Mesothelial cell of epicardium (in vitro differentiated cells): ENCODE data around the gene TBC1D22A. TPM values are rescaled to one million over a fixed set of nuclear protein-coding genes. Genes with fewer than 3 reads are reported as not detected.

Experiments
- DNase-seq, 2 experiments: peaks; one replicate each; pipeline ENCODE4 v3.0.0; 2021; ENCODE audit warnings: low spot score in 2 of 2; ENCODE audit not compliant: unreplicated experiment in 2 of 2
- H3K27ac Mint-ChIP-seq: 2 replicates; pipeline ENCODE4 v1.8.0; 2021; ENCODE audit warnings: mixed read lengths
- H3K27me3 Mint-ChIP-seq: 2 replicates; pipeline ENCODE4 v1.8.0; 2021; ENCODE audit warnings: low read depth, mixed read lengths
- H3K36me3 Mint-ChIP-seq: 2 replicates; pipeline ENCODE4 v1.8.0; 2021; ENCODE audit warnings: mixed read lengths
- H3K4me1 Mint-ChIP-seq: 2 replicates; pipeline ENCODE4 v1.8.0; 2021; ENCODE audit warnings: mixed read lengths
- H3K4me3 Mint-ChIP-seq: 2 replicates; pipeline ENCODE4 v1.8.0; 2021; ENCODE audit warnings: mild to moderate bottlenecking, moderate library complexity, mixed read lengths
- H3K9me3 Mint-ChIP-seq: 2 replicates; pipeline ENCODE4 v1.8.0; 2021; ENCODE audit warnings: mixed read lengths
- CTCF ChIP-seq: fragments of 200-600 bp; sonication (generic); IDR thresholded peaks from one replicate; pipeline ENCODE4 v1.5.0; 2021; ENCODE audit warnings: antibody characterized with exemption; ENCODE audit not compliant: unreplicated experiment
- total RNA-seq: library from RNA; stranded (reverse); gene quantifications from 3 replicates; pipeline ENCODE4 v1.2.1, GENCODE V29; 2021

The TBC1D22A gene
- total RNA-seq, 1 donor from 2014 or later: 26.6 TPM

GRCh38 chr22:47017245-47017644 is 254.8 kb downstream of the TBC1D22A start:
- H3K9me3 Mint-ChIP-seq: peaks cover 7% of the 10 kb centered on the region
- no peak overlapping the region for H3K27ac Mint-ChIP-seq
- no peak for DNase-seq
- H3K4me3 Mint-ChIP-seq: no peak overlapping the region
- TF ChIP-seq CTCF: no peak
- peaks cover 12% of the 10 kb centered on the region for H3K36me3 Mint-ChIP-seq
- H3K27me3 Mint-ChIP-seq: no peaks in the 10 kb centered on the region
- no peaks in the 10 kb centered on the region for H3K4me1 Mint-ChIP-seq

- Mint-ChIP-seq H3K4me1 (no peaks in the 10 kb centered on the region), H3K27me3 (no peaks in the 10 kb centered on the region), H3K27ac (no peak overlapping the region), H3K36me3 (peaks cover 12% of the 10 kb centered on the region), H3K4me3 (no peak overlapping the region), H3K9me3 (peaks cover 7% of the 10 kb centered on the region)
- no peak for TF ChIP-seq CTCF
- no peak for DNase-seq
Observed at GRCh38 chr22:47018010-47018910, 255.8 kb downstream of the TBC1D22A start.

GRCh38 chr22:47019012-47019790 is 256.8 kb downstream of the TBC1D22A start:
- no peak overlapping the region for H3K27ac Mint-ChIP-seq
- TF ChIP-seq CTCF: no peak
- no peak for DNase-seq

GRCh38 chr22:47020166-47020565 is 257.7 kb downstream of the TBC1D22A start:
- Mint-ChIP-seq H3K27ac (no peak overlapping the region), H3K36me3 (peaks cover 20% of the 10 kb centered on the region), H3K4me3 (no peak overlapping the region), H3K4me1 (no peaks in the 10 kb centered on the region), H3K27me3 (no peaks in the 10 kb centered on the region), H3K9me3 (peaks cover 7% of the 10 kb centered on the region)
- TF ChIP-seq CTCF: no peak
- DNase-seq: no peak

More at GRCh38 chr22:47019012-47019790, 256.8 kb downstream of the TBC1D22A start:
- H3K9me3 Mint-ChIP-seq: peaks cover 7% of the 10 kb centered on the region
- no peaks in the 10 kb centered on the region for H3K4me1 Mint-ChIP-seq
- H3K4me3 Mint-ChIP-seq: no peak overlapping the region
- H3K36me3 Mint-ChIP-seq: peaks cover 20% of the 10 kb centered on the region
- no peaks in the 10 kb centered on the region for H3K27me3 Mint-ChIP-seq

GRCh38 chr22:47021371-47022074 is 259.1 kb downstream of the TBC1D22A start:
- Mint-ChIP-seq H3K27ac (no peak overlapping the region), H3K9me3 (peaks cover 7% of the 10 kb centered on the region), H3K27me3 (no peaks in the 10 kb centered on the region), H3K36me3 (peaks cover 20% of the 10 kb centered on the region), H3K4me1 (no peaks in the 10 kb centered on the region), H3K4me3 (no peak overlapping the region)
- TF ChIP-seq CTCF: no peak
- DNase-seq: no peak
